ENCODE data around the gene IMP4. TPM values are rescaled to one million over a fixed set of nuclear protein-coding genes. Genes with fewer than 3 reads are reported as not detected.

Gene IMP4
- total RNA-seq, 1 experiment from 2014 or later: 101 TPM

GRCh38 chr2:130388221-130388907 lies 45.7 kb downstream of the IMP4 start:
- no peak overlapping the region for H4K5ac ChIP-seq (ENCODE audit: insufficient read length, low read depth, low read length)
- TF ChIP-seq, protein P1, sequence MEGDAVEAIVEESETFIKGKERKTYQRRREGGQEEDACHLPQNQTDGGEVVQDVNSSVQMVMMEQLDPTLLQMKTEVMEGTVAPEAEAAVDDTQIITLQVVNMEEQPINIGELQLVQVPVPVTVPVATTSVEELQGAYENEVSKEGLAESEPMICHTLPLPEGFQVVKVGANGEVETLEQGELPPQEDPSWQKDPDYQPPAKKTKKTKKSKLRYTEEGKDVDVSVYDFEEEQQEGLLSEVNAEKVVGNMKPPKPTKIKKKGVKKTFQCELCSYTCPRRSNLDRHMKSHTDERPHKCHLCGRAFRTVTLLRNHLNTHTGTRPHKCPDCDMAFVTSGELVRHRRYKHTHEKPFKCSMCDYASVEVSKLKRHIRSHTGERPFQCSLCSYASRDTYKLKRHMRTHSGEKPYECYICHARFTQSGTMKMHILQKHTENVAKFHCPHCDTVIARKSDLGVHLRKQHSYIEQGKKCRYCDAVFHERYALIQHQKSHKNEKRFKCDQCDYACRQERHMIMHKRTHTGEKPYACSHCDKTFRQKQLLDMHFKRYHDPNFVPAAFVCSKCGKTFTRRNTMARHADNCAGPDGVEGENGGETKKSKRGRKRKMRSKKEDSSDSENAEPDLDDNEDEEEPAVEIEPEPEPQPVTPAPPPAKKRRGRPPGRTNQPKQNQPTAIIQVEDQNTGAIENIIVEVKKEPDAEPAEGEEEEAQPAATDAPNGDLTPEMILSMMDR (conservative IDR thresholded peaks at IDR 0.05): no peak
- no peak overlapping the region for H2BK5ac ChIP-seq (ENCODE audit: insufficient read length, low read length)
- H4K91ac ChIP-seq (ENCODE audit: insufficient read length, low read depth, low read length): no peak overlapping the region
- H4K20me1 ChIP-seq (ENCODE audit: control insufficient read depth, insufficient read depth, insufficient read length): no peaks in the 10 kb centered on the region
- H3T11ph ChIP-seq (ENCODE audit: low read length): no peak overlapping the region
- no peak overlapping the region for H4K8ac ChIP-seq (replicated peaks; ENCODE audit: insufficient read length, low read depth, low read length)
- no peak overlapping the region for H3K14ac ChIP-seq (ENCODE audit: insufficient read depth, low read length)
- H3K27ac Mint-ChIP-seq: no peak overlapping the region; a peak in 1 of 7 replicates
- no peak overlapping the region for H3K4ac ChIP-seq (ENCODE audit: low read depth, low read length)
- no peak overlapping the region for H3K23ac ChIP-seq (ENCODE audit: insufficient read length, low read depth, low read length)
- no peaks in the 10 kb centered on the region for H3K79me1 ChIP-seq (ENCODE audit: insufficient read depth, low read depth, low read length, poor library complexity, severe bottlenecking)
- no peak overlapping the region for H2BK12ac ChIP-seq (ENCODE audit: insufficient read length, low read depth, low read length)
- DNase-seq: no peak
- H3K9me3 Mint-ChIP-seq: no peaks in the 10 kb centered on the region; a peak in 1 of 5 replicates
- H3K23me2 ChIP-seq (ENCODE audit: insufficient read length, low read depth, low read length, poor library complexity, severe bottlenecking): no peaks in the 10 kb centered on the region
- H3K27ac ChIP-seq (ENCODE audit: insufficient read length, low read depth, low read length): no peak overlapping the region
- no peak overlapping the region for H2BK20ac ChIP-seq (ENCODE audit: low read depth, low read length, poor library complexity, severe bottlenecking)
- peaks cover 25 to 26% of the 10 kb centered on the region in 2 experiments for H3K4me1 Mint-ChIP-seq
- H3K4me3 Mint-ChIP-seq: no peak overlapping the region
- peaks cover 3% of the 10 kb centered on the region; the same call in 1 of the 2 replicates for H3K27me3 ChIP-seq (ENCODE audit: insufficient read depth, low read length)
- peaks cover 16% of the 10 kb centered on the region for H3K27me3 Mint-ChIP-seq (ENCODE audit: low read depth)
- H2BK15ac ChIP-seq (ENCODE audit: low read depth, low read length): no peak overlapping the region
- H3K4me2 ChIP-seq (ENCODE audit: insufficient read depth, insufficient read length, low read length): no peak overlapping the region
- H3K18ac ChIP-seq (ENCODE audit: insufficient read length, low read depth, low read length): no peak overlapping the region
- WGBS (ENCODE audit: extremely low coverage, insufficient read length, low lambda C conversion rate): no CpG with 5 or more reads among the region's 8 CpGs
- no peak overlapping the region for H3K56ac ChIP-seq (ENCODE audit: insufficient read length, low read depth, low read length)
- no peaks in the 10 kb centered on the region for H3K79me2 ChIP-seq (ENCODE audit: insufficient read depth, low read length)
- no peak overlapping the region for H2AFZ ChIP-seq (ENCODE audit: low read length)
- H2BK120ac ChIP-seq (ENCODE audit: low read depth, low read length, poor library complexity, severe bottlenecking): no peak overlapping the region
- H3K4me1 ChIP-seq (ENCODE audit: insufficient read depth, low read length): peaks cover 3% of the 10 kb centered on the region; the same call in 1 of the 2 replicates
- H3K9me3 ChIP-seq (ENCODE audit: control insufficient read depth, low read depth, low read length): no peaks in the 10 kb centered on the region
- H2AK5ac ChIP-seq (ENCODE audit: insufficient read length, low read length): no peak overlapping the region
- no peak overlapping the region for H3K9ac ChIP-seq (ENCODE audit: extremely low read depth, insufficient read length, low read length)
- H3K36me3 Mint-ChIP-seq (ENCODE audit: insufficient read depth in 1 of 3, low read depth in 3 of 3): no peaks in the 10 kb centered on the region

Data from H9 (cell line).